Ishikawa (cell line): ENCODE data around the gene KLHL35.

Source experiments
- EP300 ChIP-seq: IDR thresholded peaks from 2 replicates; pipeline ENCODE4 v1.6.1; 2012; ENCODE audit warnings: borderline replicate concordance
- RAD21 ChIP-seq: IDR thresholded peaks from 2 replicates; pipeline ENCODE4 v1.6.1; 2012; ENCODE audit warnings: low read depth
- TEAD4 ChIP-seq: IDR thresholded peaks from 2 replicates; pipeline ENCODE4 v1.6.1; 2012
- YY1 ChIP-seq: IDR thresholded peaks from 2 replicates; pipeline ENCODE4 v1.6.1; 2012; ENCODE audit warnings: low read depth
- TF ChIP-seq, protein P1 (sequence below): IDR thresholded peaks from 2 replicates; pipeline ENCODE4 v1.6.1; 2012
- TF ChIP-seq, protein P2 (sequence below): IDR thresholded peaks from 2 replicates; pipeline ENCODE4 v1.6.1; 2012; ENCODE audit warnings: low read depth, mild to moderate bottlenecking

DNA sequence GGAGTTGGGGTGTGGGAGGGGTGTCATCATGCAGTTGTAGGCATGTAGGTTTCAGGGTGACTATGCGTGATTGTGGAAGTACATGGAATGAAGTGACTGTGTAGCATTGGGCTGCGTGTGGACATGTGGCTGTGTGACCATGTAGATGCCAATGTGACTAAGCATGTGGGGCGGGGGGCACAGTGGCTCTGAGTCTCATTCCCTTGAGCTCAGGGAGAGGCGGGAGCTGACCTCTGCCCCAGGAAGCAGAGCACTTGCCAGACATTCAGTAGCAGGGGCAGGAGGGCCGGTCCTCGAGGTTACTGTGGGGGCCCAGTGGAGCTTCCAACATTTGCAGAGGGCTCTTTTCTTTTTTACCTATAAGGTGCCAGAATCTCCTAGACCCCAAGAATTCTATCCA lies 440 bp upstream of the KLHL35 start:
- no peak for TF ChIP-seq YY1
- no peak for TF ChIP-seq EP300
- TF ChIP-seq TEAD4: no peak
- TF ChIP-seq, protein P1, sequence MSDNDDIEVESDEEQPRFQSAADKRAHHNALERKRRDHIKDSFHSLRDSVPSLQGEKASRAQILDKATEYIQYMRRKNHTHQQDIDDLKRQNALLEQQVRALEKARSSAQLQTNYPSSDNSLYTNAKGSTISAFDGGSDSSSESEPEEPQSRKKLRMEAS: no peak
- TF ChIP-seq RAD21: no peak
- TF ChIP-seq, protein P2, sequence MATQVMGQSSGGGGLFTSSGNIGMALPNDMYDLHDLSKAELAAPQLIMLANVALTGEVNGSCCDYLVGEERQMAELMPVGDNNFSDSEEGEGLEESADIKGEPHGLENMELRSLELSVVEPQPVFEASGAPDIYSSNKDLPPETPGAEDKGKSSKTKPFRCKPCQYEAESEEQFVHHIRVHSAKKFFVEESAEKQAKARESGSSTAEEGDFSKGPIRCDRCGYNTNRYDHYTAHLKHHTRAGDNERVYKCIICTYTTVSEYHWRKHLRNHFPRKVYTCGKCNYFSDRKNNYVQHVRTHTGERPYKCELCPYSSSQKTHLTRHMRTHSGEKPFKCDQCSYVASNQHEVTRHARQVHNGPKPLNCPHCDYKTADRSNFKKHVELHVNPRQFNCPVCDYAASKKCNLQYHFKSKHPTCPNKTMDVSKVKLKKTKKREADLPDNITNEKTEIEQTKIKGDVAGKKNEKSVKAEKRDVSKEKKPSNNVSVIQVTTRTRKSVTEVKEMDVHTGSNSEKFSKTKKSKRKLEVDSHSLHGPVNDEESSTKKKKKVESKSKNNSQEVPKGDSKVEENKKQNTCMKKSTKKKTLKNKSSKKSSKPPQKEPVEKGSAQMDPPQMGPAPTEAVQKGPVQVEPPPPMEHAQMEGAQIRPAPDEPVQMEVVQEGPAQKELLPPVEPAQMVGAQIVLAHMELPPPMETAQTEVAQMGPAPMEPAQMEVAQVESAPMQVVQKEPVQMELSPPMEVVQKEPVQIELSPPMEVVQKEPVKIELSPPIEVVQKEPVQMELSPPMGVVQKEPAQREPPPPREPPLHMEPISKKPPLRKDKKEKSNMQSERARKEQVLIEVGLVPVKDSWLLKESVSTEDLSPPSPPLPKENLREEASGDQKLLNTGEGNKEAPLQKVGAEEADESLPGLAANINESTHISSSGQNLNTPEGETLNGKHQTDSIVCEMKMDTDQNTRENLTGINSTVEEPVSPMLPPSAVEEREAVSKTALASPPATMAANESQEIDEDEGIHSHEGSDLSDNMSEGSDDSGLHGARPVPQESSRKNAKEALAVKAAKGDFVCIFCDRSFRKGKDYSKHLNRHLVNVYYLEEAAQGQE: no peak
